Natural killer cell (primary cell): ENCODE results near the gene MEIS2. TPM values are rescaled to one million over a fixed set of nuclear protein-coding genes. Genes with fewer than 3 reads are reported as not detected.

ENCODE experiments used
- ATAC-seq, 3 donors: fragments of 150-1000 bp in 2 of 3; fragments of 200-7000 bp in 1 of 3; cut with Tn5 transposase; 1 replicate in 1 of 3; 2 replicates in 2 of 3; pipeline ENCODE4 v1.10.0; 2021; ENCODE audit warnings: mild to moderate bottlenecking in 2 of 3, moderate library complexity in 2 of 3
- DNase-seq, 2 donors: peaks; one replicate each; pipeline versions ENCODE4 v3.0.0 to v3.0.0-alpha.2; 2013 to 2021; ENCODE audit warnings: mixed read lengths in 1 of 2
- H3K27ac ChIP-seq: one replicate; pipeline ENCODE4 v1.5.1; 2013; ENCODE audit warnings: mild to moderate bottlenecking, low read length
- H3K27me3 ChIP-seq: one replicate; pipeline ENCODE4 v1.6.1; 2013; ENCODE audit warnings: low read length; ENCODE audit not compliant: control insufficient read depth, insufficient read depth
- H3K36me3 ChIP-seq: one replicate; pipeline ENCODE4 v1.6.1; 2013; ENCODE audit warnings: low read length; ENCODE audit not compliant: control insufficient read depth, insufficient read depth
- H3K4me1 ChIP-seq: one replicate; pipeline ENCODE4 v1.6.1; 2013; ENCODE audit warnings: low read length; ENCODE audit not compliant: control insufficient read depth, insufficient read depth
- H3K4me3 ChIP-seq: one replicate; pipeline ENCODE4 v1.5.1; 2013; ENCODE audit warnings: low read length
- H3K9me3 ChIP-seq: one replicate; pipeline ENCODE4 v1.6.1; 2013; ENCODE audit warnings: low read length; ENCODE audit not compliant: control insufficient read depth, insufficient read depth
- H3K27ac Mint-ChIP-seq, 2 donors: one replicate each; pipeline ENCODE4 v1.8.0; 2022; ENCODE audit warnings: mild to moderate bottlenecking in 2 of 2, mixed read lengths in 2 of 2, moderate library complexity in 1 of 2
- H3K27me3 Mint-ChIP-seq, 2 donors: one replicate each; pipeline ENCODE4 v1.8.0; 2022; ENCODE audit warnings: low read depth in 2 of 2, mixed read lengths in 2 of 2
- H3K36me3 Mint-ChIP-seq: one replicate; pipeline ENCODE4 v1.8.0; 2022; ENCODE audit warnings: mixed read lengths
- H3K4me1 Mint-ChIP-seq, 2 donors: one replicate each; pipeline ENCODE4 v1.8.0; 2022; ENCODE audit warnings: mixed read lengths in 2 of 2
- H3K4me3 Mint-ChIP-seq: one replicate; pipeline ENCODE4 v1.8.0; 2022; ENCODE audit warnings: mild to moderate bottlenecking, moderate library complexity, mixed read lengths
- H3K9me3 Mint-ChIP-seq, 2 donors: one replicate each; pipeline ENCODE4 v1.8.0; 2022; ENCODE audit warnings: mixed read lengths in 2 of 2
- WGBS: methylation state at CpG from one replicate; pipeline ENCODE4 v1.1.7; 2013; ENCODE audit warnings: missing lambda C conversion rate; ENCODE audit not compliant: insufficient coverage; 5-methylcytosine and 5-hydroxymethylcytosine counted together
- intact Hi-C: fragments of 100-400 bp; cut with micrococcal nuclease; formaldehyde crosslinking; loops from one replicate; pipeline ENCODE4 v1.14.2; 2022
- total RNA-seq, 4 donors: library from RNA; stranded (reverse); fragments of 120-200 nt in 1 of 4; gene quantifications; one replicate each; pipeline versions ENCODE4 v1.2.3 to v1.2.4, GENCODE V29; 2013 to 2022
- TF ChIP-seq, protein P1 (sequence below): fragments of 200-600 bp; IDR thresholded peaks from one replicate; pipeline ENCODE4 v1.8.0; 2022; ENCODE audit warnings: antibody characterized with exemption

MEIS2 gene
- total RNA-seq, 3 donors from 2014 or later (not counting 1 experiment from before 2014, with no cell fraction given) = 0.35 TPM; not detected in 2

DNA sequence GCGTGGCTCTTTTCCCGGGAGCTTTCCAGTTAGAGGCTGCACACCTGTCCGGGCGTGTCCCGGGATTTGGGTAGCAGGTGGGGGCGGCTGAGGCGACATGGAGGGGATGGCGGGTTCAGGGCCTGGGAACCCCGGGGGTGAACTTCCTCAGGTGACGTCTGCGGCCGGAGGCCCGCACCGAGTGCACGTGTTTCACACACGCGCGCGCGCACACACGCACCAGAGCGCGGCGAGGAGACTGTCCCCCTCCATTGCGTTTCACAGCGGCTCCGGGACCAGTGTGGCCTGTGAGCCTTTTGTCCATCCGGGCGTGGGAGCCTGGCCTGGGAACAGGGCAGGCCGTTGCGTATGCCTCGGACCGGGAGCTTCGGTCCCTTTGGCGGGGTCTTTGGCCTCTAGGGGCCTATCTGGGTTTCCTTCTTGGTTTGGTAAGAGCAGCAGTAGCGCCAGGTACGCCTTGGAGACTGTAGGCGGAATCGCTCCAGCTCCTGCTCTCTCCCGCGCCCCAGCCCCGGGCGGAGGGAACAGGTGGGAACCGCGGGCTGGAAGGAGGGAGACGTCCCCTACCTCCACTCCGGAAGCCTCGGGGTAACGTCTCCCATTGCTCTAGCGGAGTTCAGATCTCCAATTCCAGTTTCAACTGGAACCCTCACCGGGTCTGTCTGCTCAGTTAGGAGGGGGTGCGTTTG is 220.0 kb downstream of the MEIS2 start:
- peaks cover 7% of the 10 kb centered on the region for H3K9me3 ChIP-seq
- peaks cover 14% of the 10 kb centered on the region for H3K36me3 Mint-ChIP-seq
- H3K27ac ChIP-seq = no peak overlapping the region
- H3K4me1 Mint-ChIP-seq = peaks cover 0 to 7% of the 10 kb centered on the region in 2 donors
- intact Hi-C loops = loop anchor here (10.0 kb wide), 1 partner anchor 224 kb away; the partner anchor contains the start of gene MEIS2
- no peaks in the 10 kb centered on the region for H3K36me3 ChIP-seq
- ATAC-seq (no peak), DNase-seq (no peak)
- 12% methylated on average over 52 of the region's 52 CpGs for WGBS
- no peak overlapping the region for H3K27ac Mint-ChIP-seq
- no peak overlapping the region for H3K4me3 ChIP-seq
- TF ChIP-seq, protein P1, sequence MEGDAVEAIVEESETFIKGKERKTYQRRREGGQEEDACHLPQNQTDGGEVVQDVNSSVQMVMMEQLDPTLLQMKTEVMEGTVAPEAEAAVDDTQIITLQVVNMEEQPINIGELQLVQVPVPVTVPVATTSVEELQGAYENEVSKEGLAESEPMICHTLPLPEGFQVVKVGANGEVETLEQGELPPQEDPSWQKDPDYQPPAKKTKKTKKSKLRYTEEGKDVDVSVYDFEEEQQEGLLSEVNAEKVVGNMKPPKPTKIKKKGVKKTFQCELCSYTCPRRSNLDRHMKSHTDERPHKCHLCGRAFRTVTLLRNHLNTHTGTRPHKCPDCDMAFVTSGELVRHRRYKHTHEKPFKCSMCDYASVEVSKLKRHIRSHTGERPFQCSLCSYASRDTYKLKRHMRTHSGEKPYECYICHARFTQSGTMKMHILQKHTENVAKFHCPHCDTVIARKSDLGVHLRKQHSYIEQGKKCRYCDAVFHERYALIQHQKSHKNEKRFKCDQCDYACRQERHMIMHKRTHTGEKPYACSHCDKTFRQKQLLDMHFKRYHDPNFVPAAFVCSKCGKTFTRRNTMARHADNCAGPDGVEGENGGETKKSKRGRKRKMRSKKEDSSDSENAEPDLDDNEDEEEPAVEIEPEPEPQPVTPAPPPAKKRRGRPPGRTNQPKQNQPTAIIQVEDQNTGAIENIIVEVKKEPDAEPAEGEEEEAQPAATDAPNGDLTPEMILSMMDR = no peak
- peaks cover 76 to 87% of the 10 kb centered on the region in 2 donors for H3K27me3 Mint-ChIP-seq
- H3K27me3 ChIP-seq = peaks cover 70% of the 10 kb centered on the region
- no peak overlapping the region for H3K4me3 Mint-ChIP-seq
- peaks cover 4% of the 10 kb centered on the region for H3K4me1 ChIP-seq
- peaks cover 0 to 4% of the 10 kb centered on the region in 2 donors for H3K9me3 Mint-ChIP-seq

DNA sequence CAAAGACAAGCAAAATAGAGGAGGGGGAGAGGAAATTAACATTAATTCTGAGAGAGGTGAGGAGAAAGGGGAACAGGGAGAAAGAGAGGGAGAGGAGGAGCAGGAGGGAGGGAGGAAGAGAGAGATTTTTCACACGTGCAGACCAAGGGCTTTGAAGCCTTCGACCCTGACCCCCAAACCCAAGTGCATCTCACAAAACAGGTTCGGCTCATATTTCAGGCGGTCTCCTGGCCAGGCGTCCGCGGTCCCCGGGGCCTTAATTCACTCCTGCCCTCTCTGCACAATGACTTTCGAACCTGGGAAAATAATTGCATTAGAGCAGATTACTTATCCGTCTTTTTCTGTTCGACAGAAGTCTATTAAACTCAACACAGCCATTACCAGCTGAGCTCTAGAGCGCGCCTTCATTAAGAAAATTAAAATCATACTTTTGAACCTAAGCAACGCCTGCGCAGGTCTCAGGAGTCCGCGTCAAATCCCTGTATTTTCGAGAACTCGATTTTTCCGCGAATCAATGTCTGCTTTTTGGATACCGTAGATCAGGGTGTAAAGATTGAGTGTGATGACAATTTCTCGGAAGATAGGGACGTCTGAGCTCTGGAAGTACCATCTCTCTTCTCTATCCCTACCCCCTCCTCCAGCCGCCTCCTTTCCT is 220.7 kb downstream of the MEIS2 start:
- peaks cover 7% of the 10 kb centered on the region for H3K9me3 ChIP-seq
- Mint-ChIP-seq H3K9me3 (peaks cover 0 to 4% of the 10 kb centered on the region in 2 donors), H3K27me3 (peaks cover 71 to 86% of the 10 kb centered on the region in 2 donors), H3K4me1 (peaks cover 0 to 7% of the 10 kb centered on the region in 2 donors), H3K27ac (no peak overlapping the region), H3K36me3 (peaks cover 13% of the 10 kb centered on the region), H3K4me3 (no peak overlapping the region)
- ATAC-seq = no peak
- peaks cover 66% of the 10 kb centered on the region for H3K27me3 ChIP-seq
- intact Hi-C loops = loop anchor here (10.0 kb wide), 1 partner anchor 225 kb away; the partner anchor contains the start of gene MEIS2
- no peak for DNase-seq
- H3K4me3 ChIP-seq = no peak overlapping the region
- no peak overlapping the region for H3K27ac ChIP-seq
- H3K36me3 ChIP-seq = no peaks in the 10 kb centered on the region
- 10% methylated on average over 22 of the region's 25 CpGs for WGBS
- H3K4me1 ChIP-seq = peaks cover 4% of the 10 kb centered on the region
- TF ChIP-seq, protein P1 = no peak

DNA sequence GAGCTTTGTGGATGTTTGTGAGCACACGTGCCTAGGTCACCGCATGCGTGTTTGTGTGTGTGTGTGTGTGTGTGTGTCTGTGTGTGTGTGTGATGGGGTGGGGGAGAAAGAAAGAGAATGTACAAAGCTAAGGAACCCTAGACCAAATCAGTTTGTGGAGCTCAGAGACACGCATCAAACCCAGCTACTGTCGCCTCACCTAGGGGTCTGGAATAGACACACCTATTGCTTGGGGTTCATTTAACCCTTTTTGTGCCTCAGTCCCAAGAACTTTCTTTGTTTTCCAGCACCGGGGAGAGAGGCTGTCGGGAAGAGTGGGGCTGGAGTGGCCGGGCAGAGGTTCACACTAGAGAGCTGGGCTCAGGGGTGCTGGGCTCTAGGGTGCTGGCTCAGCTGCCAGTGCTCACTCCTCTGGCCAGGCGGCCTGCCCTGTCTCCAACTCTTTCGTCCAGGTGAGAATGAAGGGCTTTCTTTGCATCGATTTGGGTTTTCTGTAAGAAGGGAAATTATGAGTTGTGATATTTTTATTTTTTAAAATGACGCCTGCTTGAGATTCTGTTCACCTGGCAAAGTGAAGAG is 221.6 kb downstream of the MEIS2 start:
- intact Hi-C loops = no loop called here
- ATAC-seq (no peak), DNase-seq (no peak)
- no peak overlapping the region for H3K4me3 Mint-ChIP-seq
- Histone ChIP-seq H3K4me3 (no peak overlapping the region), H3K36me3 (no peaks in the 10 kb centered on the region), H3K9me3 (peaks cover 7% of the 10 kb centered on the region), H3K4me1 (peaks cover 3% of the 10 kb centered on the region), H3K27ac (no peak overlapping the region), H3K27me3 (peaks cover 62% of the 10 kb centered on the region)
- TF ChIP-seq, protein P1 = no peak
- peaks cover 5% of the 10 kb centered on the region for H3K36me3 Mint-ChIP-seq
- H3K4me1 Mint-ChIP-seq = peaks cover 0 to under 1% of the 10 kb centered on the region in 2 donors
- 18% methylated on average over 12 of the region's 12 CpGs for WGBS
- H3K27ac Mint-ChIP-seq = no peak overlapping the region
- H3K27me3 Mint-ChIP-seq = peaks cover 63 to 77% of the 10 kb centered on the region in 2 donors
- H3K9me3 Mint-ChIP-seq = peaks cover 0 to 2% of the 10 kb centered on the region in 2 donors
